Measurements from ENCODE around the gene SUPT6H. TPM values are rescaled to one million over a fixed set of nuclear protein-coding genes. Genes with fewer than 3 reads are reported as not detected.

The SUPT6H gene
- total and polyA plus RNA-seq, 9 of the 15 experiments (the other 6 are each of a cell fraction or from before 2014, with no cell fraction given): 1.7 to 77.7 (median 49.2) TPM

- H2AFZ ChIP-seq (ENCODE audit: low read depth, low read length): peak overlapping the region; percentile 92
- in situ Hi-C loops (cut with MboI) (no loop called here), intact Hi-C loops (cut with micrococcal nuclease) (loop anchor here (5.0 to 10.0 kb wide), 3 partner anchors 97 to 252 kb away; partner anchors contain the start of genes FAM222B, FLOT2 and TRAF4)
- no peaks in the 10 kb centered on the region for H3K27me3 ChIP-seq (ENCODE audit: control insufficient read depth in 2 of 2, insufficient read depth in 2 of 2, low read length in 2 of 2)
- H3K79me2 ChIP-seq (ENCODE audit: control insufficient read depth, insufficient read depth, low read length): peaks cover 41% of the 10 kb centered on the region
- POLR2A ChIA-PET: interaction anchor here (0.5 to 3.7 kb wide), 25 partner anchors 9 to 703 kb away, joined by 3 to 54 read pairs (median 6); partner anchors contain the start of genes FLOT2, NEK8, RPL23A and RSKR
- CTCF ChIA-PET (ENCODE audit: low intra/inter-chr PET ratio): interaction anchor here (0.5 to 1.4 kb wide), 2 partner anchors 74 to 181 kb away, joined by 3 to 5 read pairs; partner anchors contain the start of gene RPL23A
- H3K9me1 ChIP-seq (ENCODE audit: control insufficient read depth, insufficient read depth, low read length): no peaks in the 10 kb centered on the region
- H3K4me3 ChIP-seq: peak overlapping the region; percentile 83
- BruUV-seq (replicated peaks): TSS peak; percentile 95
- H3K4me1 ChIP-seq (replicated peaks in 1 of 2; ENCODE audit: control insufficient read depth in 2 of 2, insufficient read depth in 2 of 2, low read length in 2 of 2): peaks cover 16 to 23% of the 10 kb centered on the region in 2 experiments
- DNase-seq (ENCODE audit: extremely low read depth in 1 of 4, low spot score in 3 of 4) (no peak), ATAC-seq (no peak; the same call in 2 of the 3 replicates), FAIRE-seq (peak; percentile 42)
- 18% methylated on average over 8 of the region's 8 CpGs for WGBS (ENCODE audit: insufficient coverage, low coverage, missing lambda C conversion rate)
- H3K27ac ChIP-seq (ENCODE audit: extremely low read depth, low read depth, low read length): peak overlapping the region; percentile 85
- peak overlapping the region; percentile 87 to 95 for H3K9ac ChIP-seq (ENCODE audit: insufficient read depth in 1 of 2, low read depth in 2 of 2, low read length in 2 of 2)
- H4K20me1 ChIP-seq (replicated peaks; ENCODE audit: control insufficient read depth, insufficient read depth, low read length): peaks cover 5% of the 10 kb centered on the region; the same call in 1 of the 2 replicates
- no peaks in the 10 kb centered on the region for H3K9me3 ChIP-seq (replicated peaks; ENCODE audit: control insufficient read depth, insufficient read depth, low read depth, low read length)
- H3K36me3 ChIP-seq (ENCODE audit: control insufficient read depth, insufficient read depth, low read length): peaks cover 54% of the 10 kb centered on the region
- peak overlapping the region; percentile 86 for H3K4me2 ChIP-seq (ENCODE audit: insufficient read depth, low read length)
- TF ChIP-seq ELK3 (CRISPR knock-in tag; IDR thresholded peaks at IDR 0.05) (no peak), RBM25 (IDR thresholded peaks at IDR 0.05; ENCODE audit: low read depth, low read length, severe bottlenecking) (peak; percentile 43), ZNF57 (CRISPR knock-in tag; IDR thresholded peaks at IDR 0.05) (no peak), ZNF175 (CRISPR knock-in tag; IDR thresholded peaks at IDR 0.05; ENCODE audit: low read depth) (no peak), PHB (CRISPR knock-in tag; IDR thresholded peaks at IDR 0.05) (no peak), PRPF4 (IDR thresholded peaks at IDR 0.05; ENCODE audit: insufficient read depth, low read depth, low read length, poor library complexity, severe bottlenecking) (no peak), POLR2A (conservative IDR thresholded peaks at IDR 0.05) (0 out of 2 replicates have a peak, but pooled peaks have one; percentile 17), CBFA2T2 (conservative IDR thresholded peaks at IDR 0.05) (no peak), NKRF (IDR thresholded peaks at IDR 0.05; ENCODE audit: borderline replicate concordance) (peak; percentile 10; the same call in 1 of the 2 replicates), SMARCA4 (IDR thresholded peaks at IDR 0.05) (no peak), ZNF146 (CRISPR knock-in tag; IDR thresholded peaks at IDR 0.05; ENCODE audit: unreplicated experiment) (no peak), FOXP4 (CRISPR knock-in tag; IDR thresholded peaks at IDR 0.05; ENCODE audit: borderline replicate concordance) (no peak), JUN (IDR thresholded peaks at IDR 0.05; ENCODE audit: borderline replicate concordance, low read depth, low read length) (no peak), JUN (CRISPR knock-in tag; IDR thresholded peaks at IDR 0.05; ENCODE audit: borderline replicate concordance) (no peak)
- TF ChIP-seq, protein P1, sequence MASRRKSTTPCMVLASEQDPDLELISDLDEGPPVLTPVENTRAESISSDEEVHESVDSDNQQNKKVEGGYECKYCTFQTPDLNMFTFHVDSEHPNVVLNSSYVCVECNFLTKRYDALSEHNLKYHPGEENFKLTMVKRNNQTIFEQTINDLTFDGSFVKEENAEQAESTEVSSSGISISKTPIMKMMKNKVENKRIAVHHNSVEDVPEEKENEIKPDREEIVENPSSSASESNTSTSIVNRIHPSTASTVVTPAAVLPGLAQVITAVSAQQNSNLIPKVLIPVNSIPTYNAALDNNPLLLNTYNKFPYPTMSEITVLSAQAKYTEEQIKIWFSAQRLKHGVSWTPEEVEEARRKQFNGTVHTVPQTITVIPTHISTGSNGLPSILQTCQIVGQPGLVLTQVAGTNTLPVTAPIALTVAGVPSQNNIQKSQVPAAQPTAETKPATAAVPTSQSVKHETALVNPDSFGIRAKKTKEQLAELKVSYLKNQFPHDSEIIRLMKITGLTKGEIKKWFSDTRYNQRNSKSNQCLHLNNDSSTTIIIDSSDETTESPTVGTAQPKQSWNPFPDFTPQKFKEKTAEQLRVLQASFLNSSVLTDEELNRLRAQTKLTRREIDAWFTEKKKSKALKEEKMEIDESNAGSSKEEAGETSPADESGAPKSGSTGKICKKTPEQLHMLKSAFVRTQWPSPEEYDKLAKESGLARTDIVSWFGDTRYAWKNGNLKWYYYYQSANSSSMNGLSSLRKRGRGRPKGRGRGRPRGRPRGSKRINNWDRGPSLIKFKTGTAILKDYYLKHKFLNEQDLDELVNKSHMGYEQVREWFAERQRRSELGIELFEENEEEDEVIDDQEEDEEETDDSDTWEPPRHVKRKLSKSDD (conservative IDR thresholded peaks at IDR 0.05; ENCODE audit: low read length): no peak
These were observed 16.4 kb upstream of the SUPT6H start for GRCh38 chr17:28645576-28645939.

Data from K562 (cell line).